HEK293 (cell line): Measurements from ENCODE around the gene ITGB1.
A peak's percentile ranks its signal among the peaks of the same experiment; 100 is the strongest.

ENCODE experiments used
- GLIS1 ChIP-seq: fragments of 450-650 bp; formaldehyde crosslinking; IDR thresholded peaks from 2 replicates; pipeline ENCODE4 v1.5.1; 2016; ENCODE audit warnings: missing biosample characterization, missing genetic modification characterization
- GLIS2 ChIP-seq: fragments of 450-650 bp; formaldehyde crosslinking; IDR thresholded peaks from 2 replicates; pipeline ENCODE4 v1.5.1; 2016; ENCODE audit warnings: missing biosample characterization, missing genetic modification characterization
- KLF16 ChIP-seq: fragments of 450-650 bp; formaldehyde crosslinking; IDR thresholded peaks from 2 replicates; pipeline ENCODE4 v1.5.1; 2017; ENCODE audit warnings: missing biosample characterization, missing genetic modification characterization
- KLF8 ChIP-seq: fragments of 450-650 bp; formaldehyde crosslinking; IDR thresholded peaks from 2 replicates; pipeline ENCODE4 v1.5.1; 2016; ENCODE audit warnings: missing biosample characterization, missing genetic modification characterization
- OSR2 ChIP-seq: fragments of 450-650 bp; formaldehyde crosslinking; IDR thresholded peaks from 2 replicates; pipeline ENCODE4 v1.5.1; 2016; ENCODE audit warnings: missing biosample characterization, missing genetic modification characterization
- PATZ1 ChIP-seq: fragments of 450-650 bp; formaldehyde crosslinking; IDR thresholded peaks from 2 replicates; pipeline ENCODE4 v1.5.1; 2016; ENCODE audit warnings: missing biosample characterization, missing genetic modification characterization
- SP2 ChIP-seq: fragments of 450-650 bp; formaldehyde crosslinking; IDR thresholded peaks from 2 replicates; pipeline ENCODE4 v1.5.1; 2016; ENCODE audit warnings: missing biosample characterization, missing genetic modification characterization
- SP7 ChIP-seq: fragments of 450-650 bp; formaldehyde crosslinking; IDR thresholded peaks from 2 replicates; pipeline ENCODE4 v1.5.1; 2016; ENCODE audit warnings: missing biosample characterization, missing genetic modification characterization
- WT1 ChIP-seq: fragments of 450-650 bp; formaldehyde crosslinking; IDR thresholded peaks from 2 replicates; pipeline ENCODE4 v1.5.1; 2016; ENCODE audit warnings: missing biosample characterization, missing genetic modification characterization
- ZBTB17 ChIP-seq: fragments of 450-650 bp; formaldehyde crosslinking; IDR thresholded peaks from 2 replicates; pipeline ENCODE4 v1.5.1; 2016; ENCODE audit warnings: missing biosample characterization, missing genetic modification characterization
- ZBTB20 ChIP-seq: fragments of 450-650 bp; formaldehyde crosslinking; IDR thresholded peaks from 2 replicates; pipeline ENCODE4 v1.5.1; 2016; ENCODE audit warnings: missing biosample characterization, missing genetic modification characterization
- ZBTB49 ChIP-seq: fragments of 450-650 bp; formaldehyde crosslinking; IDR thresholded peaks from 2 replicates; pipeline ENCODE4 v1.5.1; 2016; ENCODE audit warnings: missing biosample characterization, missing genetic modification characterization, low read depth
- ZBTB8A ChIP-seq: fragments of 450-650 bp; formaldehyde crosslinking; IDR thresholded peaks from 2 replicates; pipeline ENCODE4 v1.5.1; 2016; ENCODE audit warnings: missing biosample characterization, missing genetic modification characterization
- ZEB2 ChIP-seq: fragments of 450-650 bp; formaldehyde crosslinking; IDR thresholded peaks from 2 replicates; pipeline ENCODE4 v1.5.1; 2016; ENCODE audit warnings: missing biosample characterization, missing genetic modification characterization
- ZFP37 ChIP-seq: fragments of 450-650 bp; formaldehyde crosslinking; IDR thresholded peaks from 2 replicates; pipeline ENCODE4 v1.5.1; 2016; ENCODE audit warnings: missing biosample characterization, missing genetic modification characterization
- ZFP41 ChIP-seq: fragments of 450-650 bp; formaldehyde crosslinking; IDR thresholded peaks from 2 replicates; pipeline ENCODE4 v1.5.1; 2016; ENCODE audit warnings: missing biosample characterization, missing genetic modification characterization, borderline replicate concordance
- ZNF24 ChIP-seq: fragments of 450-650 bp; formaldehyde crosslinking; IDR thresholded peaks from 2 replicates; pipeline ENCODE4 v1.5.1; 2016; ENCODE audit warnings: missing biosample characterization, missing genetic modification characterization
- ZNF561 ChIP-seq: fragments of 450-650 bp; IDR thresholded peaks from 2 replicates; pipeline ENCODE4 v1.5.1; 2018; ENCODE audit warnings: missing biosample characterization, missing genetic modification characterization, borderline replicate concordance
- ZNF571 ChIP-seq: fragments of 450-650 bp; formaldehyde crosslinking; IDR thresholded peaks from 2 replicates; pipeline ENCODE4 v1.5.0; 2017; ENCODE audit warnings: missing biosample characterization, missing genetic modification characterization
- ZNF76 ChIP-seq: fragments of 450-650 bp; formaldehyde crosslinking; IDR thresholded peaks from 2 replicates; pipeline ENCODE4; 2016; ENCODE audit warnings: low read depth, missing biosample characterization, missing genetic modification characterization, borderline replicate concordance
- ZNF843 ChIP-seq: fragments of 450-650 bp; formaldehyde crosslinking; IDR thresholded peaks from 2 replicates; pipeline ENCODE4 v1.5.1; 2016; ENCODE audit warnings: missing biosample characterization, missing genetic modification characterization
- ZSCAN30 ChIP-seq: fragments of 450-650 bp; IDR thresholded peaks from 2 replicates; pipeline ENCODE4 v1.5.1; 2018; ENCODE audit warnings: missing biosample characterization, mild to moderate bottlenecking, missing genetic modification characterization, moderate library complexity
- TF ChIP-seq, protein P1 (sequence below): fragments of 450-650 bp; formaldehyde crosslinking; IDR thresholded peaks from 2 replicates; pipeline ENCODE4 v1.5.1; 2016; ENCODE audit warnings: missing biosample characterization, missing genetic modification characterization
- TF ChIP-seq, protein P2 (sequence below): fragments of 450-650 bp; formaldehyde crosslinking; IDR thresholded peaks from 2 replicates; pipeline ENCODE4 v1.5.1; 2016; ENCODE audit warnings: missing biosample characterization, missing genetic modification characterization
- TF ChIP-seq, protein P3 (sequence below): fragments of 450-650 bp; formaldehyde crosslinking; IDR thresholded peaks from 2 replicates; pipeline ENCODE4 v1.5.1; 2017; ENCODE audit warnings: missing biosample characterization, mild to moderate bottlenecking, missing genetic modification characterization, moderate library complexity
- TF ChIP-seq, protein P4 (sequence below): fragments of 450-650 bp; formaldehyde crosslinking; IDR thresholded peaks from 2 replicates; pipeline ENCODE4 v1.5.1; 2016; ENCODE audit warnings: missing biosample characterization, missing genetic modification characterization
- TF ChIP-seq, protein P5 (sequence below): fragments of 450-650 bp; formaldehyde crosslinking; IDR thresholded peaks from 2 replicates; pipeline ENCODE4 v1.5.1; 2016; ENCODE audit warnings: missing biosample characterization, missing genetic modification characterization

The ITGB1 gene

GRCh38 chr10:33005322-33006301, 47.6 kb upstream of the ITGB1 start (continued):
- TF ChIP-seq, protein P1, sequence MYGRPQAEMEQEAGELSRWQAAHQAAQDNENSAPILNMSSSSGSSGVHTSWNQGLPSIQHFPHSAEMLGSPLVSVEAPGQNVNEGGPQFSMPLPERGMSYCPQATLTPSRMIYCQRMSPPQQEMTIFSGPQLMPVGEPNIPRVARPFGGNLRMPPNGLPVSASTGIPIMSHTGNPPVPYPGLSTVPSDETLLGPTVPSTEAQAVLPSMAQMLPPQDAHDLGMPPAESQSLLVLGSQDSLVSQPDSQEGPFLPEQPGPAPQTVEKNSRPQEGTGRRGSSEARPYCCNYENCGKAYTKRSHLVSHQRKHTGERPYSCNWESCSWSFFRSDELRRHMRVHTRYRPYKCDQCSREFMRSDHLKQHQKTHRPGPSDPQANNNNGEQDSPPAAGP (tag by site-specific recombination): peak; percentile 80
- TF ChIP-seq OSR2 (tag by site-specific recombination) (peak; percentile 59; the same call in 1 of the 2 replicates), KLF8 (tag by site-specific recombination) (peak; percentile 38; the same call in 1 of the 2 replicates), ZBTB8A (tag by site-specific recombination) (peak; percentile 77), ZFP41 (tag by site-specific recombination) (no peak), ZNF843 (tag by site-specific recombination) (peak; percentile 30; the same call in 1 of the 2 replicates), ZNF24 (tag by site-specific recombination) (peak; percentile 25; the same call in 1 of the 2 replicates), ZSCAN30 (tag by site-specific recombination) (peak; percentile 70), ZBTB20 (peak; percentile 97), GLIS2 (tag by site-specific recombination) (peak; percentile 83), SP2 (peak; percentile 26; the same call in 1 of the 2 replicates), KLF16 (tag by site-specific recombination) (0 out of 2 replicates have a peak, but pooled peaks have one; percentile 22), PATZ1 (tag by site-specific recombination) (peak; percentile 85), ZEB2 (tag by site-specific recombination) (peak; percentile 85), ZBTB49 (no peak), ZBTB17 (tag by site-specific recombination) (peak; percentile 86), WT1 (peak; percentile 51; the same call in 1 of the 2 replicates), GLIS1 (tag by site-specific recombination) (peak; percentile 83), ZNF76 (tag by site-specific recombination) (0 out of 2 replicates have a peak, but pooled peaks have one; percentile 24), ZFP37 (tag by site-specific recombination) (peak; percentile 87), ZNF561 (tag by site-specific recombination) (peak; percentile 82; the same call in 1 of the 2 replicates), SP7 (tag by site-specific recombination) (peak; percentile 90), ZNF571 (tag by site-specific recombination) (no peak)
- TF ChIP-seq, protein P2, sequence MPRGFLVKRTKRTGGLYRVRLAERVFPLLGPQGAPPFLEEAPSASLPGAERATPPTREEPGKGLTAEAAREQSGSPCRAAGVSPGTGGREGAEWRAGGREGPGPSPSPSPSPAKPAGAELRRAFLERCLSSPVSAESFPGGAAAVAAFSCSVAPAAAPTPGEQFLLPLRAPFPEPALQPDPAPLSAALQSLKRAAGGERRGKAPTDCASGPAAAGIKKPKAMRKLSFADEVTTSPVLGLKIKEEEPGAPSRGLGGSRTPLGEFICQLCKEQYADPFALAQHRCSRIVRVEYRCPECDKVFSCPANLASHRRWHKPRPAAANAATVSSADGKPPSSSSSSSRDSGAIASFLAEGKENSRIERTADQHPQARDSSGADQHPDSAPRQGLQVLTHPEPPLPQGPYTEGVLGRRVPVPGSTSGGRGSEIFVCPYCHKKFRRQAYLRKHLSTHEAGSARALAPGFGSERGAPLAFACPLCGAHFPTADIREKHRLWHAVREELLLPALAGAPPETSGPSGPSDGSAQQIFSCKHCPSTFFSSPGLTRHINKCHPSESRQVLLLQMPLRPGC (tag by site-specific recombination): peak; percentile 78
- TF ChIP-seq, protein P3, sequence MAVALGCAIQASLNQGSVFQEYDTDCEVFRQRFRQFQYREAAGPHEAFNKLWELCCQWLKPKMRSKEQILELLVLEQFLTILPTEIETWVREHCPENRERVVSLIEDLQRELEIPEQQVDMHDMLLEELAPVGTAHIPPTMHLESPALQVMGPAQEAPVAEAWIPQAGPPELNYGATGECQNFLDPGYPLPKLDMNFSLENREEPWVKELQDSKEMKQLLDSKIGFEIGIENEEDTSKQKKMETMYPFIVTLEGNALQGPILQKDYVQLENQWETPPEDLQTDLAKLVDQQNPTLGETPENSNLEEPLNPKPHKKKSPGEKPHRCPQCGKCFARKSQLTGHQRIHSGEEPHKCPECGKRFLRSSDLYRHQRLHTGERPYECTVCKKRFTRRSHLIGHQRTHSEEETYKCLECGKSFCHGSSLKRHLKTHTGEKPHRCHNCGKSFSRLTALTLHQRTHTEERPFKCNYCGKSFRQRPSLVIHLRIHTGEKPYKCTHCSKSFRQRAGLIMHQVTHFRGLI (tag by site-specific recombination): peak; percentile 30; the same call in 1 of the 2 replicates
- TF ChIP-seq, protein P4, sequence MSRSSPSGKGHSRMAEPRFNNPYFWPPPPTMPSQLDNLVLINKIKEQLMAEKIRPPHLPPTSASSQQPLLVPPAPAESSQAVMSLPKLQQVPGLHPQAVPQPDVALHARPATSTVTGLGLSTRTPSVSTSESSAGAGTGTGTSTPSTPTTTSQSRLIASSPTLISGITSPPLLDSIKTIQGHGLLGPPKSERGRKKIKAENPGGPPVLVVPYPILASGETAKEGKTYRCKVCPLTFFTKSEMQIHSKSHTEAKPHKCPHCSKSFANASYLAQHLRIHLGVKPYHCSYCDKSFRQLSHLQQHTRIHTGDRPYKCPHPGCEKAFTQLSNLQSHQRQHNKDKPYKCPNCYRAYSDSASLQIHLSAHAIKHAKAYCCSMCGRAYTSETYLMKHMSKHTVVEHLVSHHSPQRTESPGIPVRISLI (tag by site-specific recombination): peak; percentile 75; the same call in 1 of the 2 replicates
- TF ChIP-seq, protein P5, sequence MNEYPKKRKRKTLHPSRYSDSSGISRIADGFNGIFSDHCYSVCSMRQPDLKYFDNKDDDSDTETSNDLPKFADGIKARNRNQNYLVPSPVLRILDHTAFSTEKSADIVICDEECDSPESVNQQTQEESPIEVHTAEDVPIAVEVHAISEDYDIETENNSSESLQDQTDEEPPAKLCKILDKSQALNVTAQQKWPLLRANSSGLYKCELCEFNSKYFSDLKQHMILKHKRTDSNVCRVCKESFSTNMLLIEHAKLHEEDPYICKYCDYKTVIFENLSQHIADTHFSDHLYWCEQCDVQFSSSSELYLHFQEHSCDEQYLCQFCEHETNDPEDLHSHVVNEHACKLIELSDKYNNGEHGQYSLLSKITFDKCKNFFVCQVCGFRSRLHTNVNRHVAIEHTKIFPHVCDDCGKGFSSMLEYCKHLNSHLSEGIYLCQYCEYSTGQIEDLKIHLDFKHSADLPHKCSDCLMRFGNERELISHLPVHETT: 0 out of 2 replicates have a peak, but pooled peaks have one; percentile 49
